ENCODE data around the gene TLR6.

- TF ChIP-seq, protein P1, sequence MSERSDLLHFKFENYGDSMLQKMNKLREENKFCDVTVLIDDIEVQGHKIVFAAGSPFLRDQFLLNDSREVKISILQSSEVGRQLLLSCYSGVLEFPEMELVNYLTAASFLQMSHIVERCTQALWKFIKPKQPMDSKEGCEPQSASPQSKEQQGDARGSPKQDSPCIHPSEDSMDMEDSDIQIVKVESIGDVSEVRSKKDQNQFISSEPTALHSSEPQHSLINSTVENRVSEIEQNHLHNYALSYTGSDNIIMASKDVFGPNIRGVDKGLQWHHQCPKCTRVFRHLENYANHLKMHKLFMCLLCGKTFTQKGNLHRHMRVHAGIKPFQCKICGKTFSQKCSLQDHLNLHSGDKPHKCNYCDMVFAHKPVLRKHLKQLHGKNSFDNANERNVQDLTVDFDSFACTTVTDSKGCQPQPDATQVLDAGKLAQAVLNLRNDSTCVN (tag by site-specific recombination; optimal IDR thresholded peaks at IDR 0.05): no peak
- TF ChIP-seq, protein P2, sequence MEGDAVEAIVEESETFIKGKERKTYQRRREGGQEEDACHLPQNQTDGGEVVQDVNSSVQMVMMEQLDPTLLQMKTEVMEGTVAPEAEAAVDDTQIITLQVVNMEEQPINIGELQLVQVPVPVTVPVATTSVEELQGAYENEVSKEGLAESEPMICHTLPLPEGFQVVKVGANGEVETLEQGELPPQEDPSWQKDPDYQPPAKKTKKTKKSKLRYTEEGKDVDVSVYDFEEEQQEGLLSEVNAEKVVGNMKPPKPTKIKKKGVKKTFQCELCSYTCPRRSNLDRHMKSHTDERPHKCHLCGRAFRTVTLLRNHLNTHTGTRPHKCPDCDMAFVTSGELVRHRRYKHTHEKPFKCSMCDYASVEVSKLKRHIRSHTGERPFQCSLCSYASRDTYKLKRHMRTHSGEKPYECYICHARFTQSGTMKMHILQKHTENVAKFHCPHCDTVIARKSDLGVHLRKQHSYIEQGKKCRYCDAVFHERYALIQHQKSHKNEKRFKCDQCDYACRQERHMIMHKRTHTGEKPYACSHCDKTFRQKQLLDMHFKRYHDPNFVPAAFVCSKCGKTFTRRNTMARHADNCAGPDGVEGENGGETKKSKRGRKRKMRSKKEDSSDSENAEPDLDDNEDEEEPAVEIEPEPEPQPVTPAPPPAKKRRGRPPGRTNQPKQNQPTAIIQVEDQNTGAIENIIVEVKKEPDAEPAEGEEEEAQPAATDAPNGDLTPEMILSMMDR (tag by site-specific recombination; IDR thresholded peaks at IDR 0.05): no peak
- TF ChIP-seq ZSCAN4 (tag by site-specific recombination; IDR thresholded peaks at IDR 0.05) (no peak), ZNF610 (tag by site-specific recombination; IDR thresholded peaks at IDR 0.05; ENCODE audit: borderline replicate concordance) (no peak), ZNF404 (tag by site-specific recombination; IDR thresholded peaks at IDR 0.05) (no peak), ZNF704 (tag by site-specific recombination; IDR thresholded peaks at IDR 0.05) (no peak), ZNF423 (tag by site-specific recombination; IDR thresholded peaks at IDR 0.05) (no peak)
Observed at GRCh38 chr4:38775326-38775725, 81.3 kb downstream of the TLR6 start.
